Glomerular endothelial cell (primary cell): Measurements from ENCODE around the gene MED10. TPM values are rescaled to one million over a fixed set of nuclear protein-coding genes. Genes with fewer than 3 reads are reported as not detected.

ENCODE experiments used
- DNase-seq: peaks from one replicate; pipeline ENCODE4 v3.0.0-alpha.2; 2011; ENCODE audit warnings: low read depth, low spot score; ENCODE audit errors: extremely low read depth
- total RNA-seq: library from RNA; depleted of rRNA; stranded (reverse); fragments of >200 nt; gene quantifications from 2 replicates; pipeline ENCODE4 v1.2.3, GENCODE V29; 2015

The MED10 gene
- total RNA-seq, 1 donor from 2014 or later: 30.7 TPM

- DNase-seq: no peak
Observed at GRCh38 chr5:6353602-6354302, 24.6 kb downstream of the MED10 start.

- DNase-seq: no peak
Observed at GRCh38 chr5:6350277-6351090, 27.9 kb downstream of the MED10 start.

DNA sequence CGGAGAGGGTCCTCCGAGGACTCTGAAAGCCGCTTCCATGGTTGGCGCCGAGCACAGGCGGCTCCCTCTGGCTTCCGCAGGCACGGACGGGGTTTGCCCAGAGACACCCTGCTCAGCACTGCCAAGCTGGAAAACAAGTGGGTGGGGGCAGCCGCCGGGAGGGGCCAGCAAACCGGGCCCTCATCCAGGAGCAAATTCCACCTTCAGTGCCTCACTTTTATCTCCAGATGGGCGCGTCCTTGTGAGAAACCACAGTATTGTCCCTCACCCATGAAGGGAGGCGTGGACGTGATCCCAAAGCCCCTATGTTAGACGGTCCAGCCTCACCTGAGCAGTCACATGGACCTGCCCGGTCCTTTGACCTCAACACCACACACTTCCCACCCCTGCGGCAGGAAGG is 29.0 kb downstream of the MED10 start:
- no peak for DNase-seq

DNA sequence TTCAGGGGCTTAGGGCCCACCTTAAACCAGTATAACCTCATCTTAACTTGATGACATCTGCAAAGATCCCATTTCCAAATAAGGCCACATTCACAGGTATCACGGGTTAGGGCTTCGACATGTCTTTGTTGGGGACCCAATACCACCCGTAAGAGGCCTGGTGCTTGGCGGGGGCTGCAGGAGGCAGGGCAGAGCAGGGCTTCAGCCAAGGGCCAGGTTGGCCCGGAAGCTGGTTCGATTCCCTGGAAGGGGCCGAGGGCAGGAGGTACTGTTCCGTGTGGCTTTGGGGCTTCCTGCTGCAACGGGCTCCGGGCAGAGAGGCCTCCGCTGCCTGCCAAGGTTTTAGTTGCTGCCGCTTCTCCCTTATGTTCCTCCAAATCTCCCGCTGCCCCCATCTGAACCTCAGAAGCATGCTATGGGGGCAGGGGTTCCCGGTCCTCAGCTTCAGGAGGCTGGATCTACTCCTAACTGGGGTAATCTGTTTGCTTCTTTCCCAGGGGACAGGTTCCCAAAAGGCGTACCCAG is 29.8 kb downstream of the MED10 start:
- no peak for DNase-seq

DNA sequence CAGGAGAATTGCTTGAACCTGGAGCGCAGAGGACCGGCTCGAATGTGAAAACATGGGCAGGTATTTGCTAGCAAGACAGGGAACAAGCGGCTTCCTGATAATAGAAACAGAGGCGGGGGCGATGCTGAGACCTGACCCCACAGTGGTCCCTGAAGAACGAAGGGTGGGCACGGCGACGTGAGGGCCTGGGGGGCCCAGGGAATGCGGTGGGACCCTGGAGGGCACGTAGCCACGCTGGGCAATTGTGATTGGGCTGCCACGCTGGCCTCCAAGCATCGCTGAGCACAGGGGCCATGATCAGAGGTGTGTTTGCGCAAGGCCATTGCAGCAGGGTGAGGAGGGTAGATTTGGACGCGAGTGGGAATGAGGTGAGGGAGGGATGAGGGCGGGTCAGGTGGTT is 30.7 kb downstream of the MED10 start:
- DNase-seq: no peak

- no peak for DNase-seq
Observed at GRCh38 chr5:6347165-6347564, 31.2 kb downstream of the MED10 start.

DNA sequence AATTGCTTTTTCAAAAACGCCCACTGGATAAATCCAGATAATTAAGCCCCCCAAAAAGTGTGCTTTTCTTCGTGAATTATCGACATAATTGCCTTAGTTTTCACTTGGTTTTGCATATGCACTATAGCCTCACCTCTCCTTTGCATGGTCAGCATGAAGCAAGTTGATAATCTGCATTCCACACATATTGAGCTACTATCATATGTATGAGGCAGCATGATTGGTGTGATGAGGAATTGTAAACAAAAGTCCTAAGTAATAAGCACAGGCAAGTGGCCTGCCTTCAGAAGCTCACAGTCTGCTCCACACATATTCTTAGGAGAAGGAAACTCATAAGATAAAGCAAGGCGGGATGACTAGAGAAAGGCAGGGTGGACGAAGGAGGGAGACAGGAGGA is 33.8 kb downstream of the MED10 start:
- no peak for DNase-seq

- no peak for DNase-seq
Observed at GRCh38 chr5:6343951-6344592, 34.3 kb downstream of the MED10 start.

- no peak for DNase-seq
Observed at GRCh38 chr5:6342689-6343315, 35.5 kb downstream of the MED10 start.

- DNase-seq: no peak
Observed at GRCh38 chr5:6340100-6340499, 38.2 kb downstream of the MED10 start.

DNA sequence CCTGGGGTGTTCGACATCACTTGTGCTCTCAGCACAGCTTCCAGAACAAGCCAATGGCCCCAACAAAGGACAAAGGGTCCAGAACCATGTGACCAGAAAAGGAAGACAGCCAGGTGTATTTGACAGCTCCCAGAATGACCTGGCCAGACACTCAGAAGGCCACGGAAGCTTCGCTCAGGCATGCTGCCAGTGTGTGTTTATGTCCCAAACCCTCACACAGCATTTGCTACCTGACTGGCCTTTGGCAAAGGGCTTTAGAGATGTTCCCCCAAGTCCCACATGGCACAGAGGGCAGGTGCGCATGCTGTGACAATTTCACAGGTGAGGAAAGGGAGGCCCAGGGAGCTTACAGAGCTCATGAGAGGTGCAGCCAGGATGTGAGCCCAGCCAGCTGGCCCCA is 39.5 kb downstream of the MED10 start:
- no peak for DNase-seq

DNA sequence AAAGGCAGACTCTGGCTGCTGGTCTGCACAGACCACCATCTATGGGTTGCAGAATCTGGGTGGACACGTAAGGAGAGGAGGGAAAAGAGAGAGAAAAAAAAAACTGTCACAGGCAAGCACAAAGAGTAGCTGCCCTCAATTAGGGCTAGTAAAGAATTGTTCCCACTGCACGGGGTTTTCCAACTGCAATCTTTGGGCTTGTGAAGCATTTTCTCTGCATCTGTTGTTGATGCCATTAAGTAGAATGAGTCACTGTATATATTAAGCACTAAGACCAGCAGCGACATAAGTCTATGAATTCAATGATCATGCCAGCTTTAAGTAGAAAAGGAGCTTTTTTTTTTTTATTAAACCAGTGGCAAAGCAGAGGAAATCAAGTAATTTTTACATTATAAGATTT is 40.2 kb downstream of the MED10 start:
- no peak for DNase-seq

GRCh38 chr5:6333182-6333905 is 45.0 kb downstream of the MED10 start:
- DNase-seq: no peak

DNA sequence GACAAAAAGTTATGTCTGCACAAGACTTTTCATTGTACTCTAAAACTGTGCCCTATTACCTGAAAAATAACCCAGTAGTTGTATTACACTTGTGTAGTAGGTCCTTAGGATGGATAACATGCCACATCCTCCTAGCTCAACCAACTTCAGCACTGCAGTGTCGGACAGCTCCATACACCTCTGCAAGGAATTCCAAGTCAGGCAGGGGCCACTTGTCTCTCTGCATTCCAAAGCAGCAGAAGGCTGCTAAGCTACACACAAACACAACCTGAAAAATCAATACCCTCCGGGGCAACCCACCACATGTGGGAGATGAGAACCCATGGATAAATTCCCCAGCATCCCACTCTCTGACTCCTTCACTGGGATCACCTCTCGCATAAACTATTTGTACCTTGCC is 50.2 kb downstream of the MED10 start:
- DNase-seq: peak; percentile 2

GRCh38 chr5:6326776-6327175 is 51.6 kb downstream of the MED10 start:
- no peak for DNase-seq

GRCh38 chr5:6322163-6322713 is 56.1 kb downstream of the MED10 start:
- no peak for DNase-seq
